GM19438 (cell line): Measurements from ENCODE around the gene GRK3.
"Not testable (repeated sequence)": the region's sequence is repeated elsewhere in the genome, so short reads cannot be mapped to it uniquely, and the experiment has no call there.

Experiments
- ATAC-seq: cut with Tn5 transposase; IDR thresholded peaks from one replicate; pipeline ENCODE4 v1.9.1; 2021; ENCODE audit warnings: low read depth; ENCODE audit not compliant: unreplicated experiment

The GRK3 gene

GRCh38 chr22:25694196-25694907 lies 129.9 kb downstream of the GRK3 start:
- ATAC-seq = no peak

DNA sequence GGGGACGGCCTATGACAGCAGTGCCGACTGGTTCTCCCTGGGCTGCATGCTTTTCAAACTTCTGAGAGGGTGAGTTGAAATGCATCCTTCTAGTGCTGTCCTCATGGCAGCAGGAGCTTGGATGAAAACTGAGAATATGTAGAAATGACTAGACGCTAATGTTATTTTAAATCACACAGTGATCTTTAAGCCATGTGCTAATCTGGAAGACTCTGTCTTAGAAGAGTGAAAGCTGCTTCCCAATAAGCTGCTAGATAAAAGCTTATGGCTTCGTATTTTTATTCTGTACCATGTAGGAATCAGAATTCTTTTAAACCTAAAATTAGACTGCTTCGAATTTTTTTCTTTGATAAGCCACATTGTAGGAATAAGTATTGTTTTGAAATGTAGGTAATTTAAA lies 130.7 kb downstream of the GRK3 start:
- ATAC-seq = no peak

DNA sequence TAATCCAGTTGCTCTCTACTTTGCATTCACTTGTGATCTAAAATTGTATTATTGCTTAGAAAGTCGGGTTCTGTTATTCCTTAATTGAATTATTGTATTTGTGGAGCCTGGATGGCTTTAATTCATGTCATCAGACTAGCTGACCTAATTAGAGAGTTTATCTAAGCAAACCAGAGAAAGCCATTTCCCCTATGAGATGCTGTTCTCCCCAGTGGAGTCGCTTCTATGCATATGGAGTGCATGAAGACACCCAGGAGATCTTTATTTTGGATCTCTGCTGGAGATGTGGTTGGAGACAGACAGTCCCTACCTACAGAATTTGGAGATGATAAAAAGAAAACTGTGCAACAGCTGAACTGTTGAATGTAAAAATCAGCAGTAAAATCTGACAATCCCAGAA lies 132.3 kb downstream of the GRK3 start:
- no peak for ATAC-seq

GRCh38 chr22:25697181-25697664 lies 132.7 kb downstream of the GRK3 start:
- no peak for ATAC-seq

DNA sequence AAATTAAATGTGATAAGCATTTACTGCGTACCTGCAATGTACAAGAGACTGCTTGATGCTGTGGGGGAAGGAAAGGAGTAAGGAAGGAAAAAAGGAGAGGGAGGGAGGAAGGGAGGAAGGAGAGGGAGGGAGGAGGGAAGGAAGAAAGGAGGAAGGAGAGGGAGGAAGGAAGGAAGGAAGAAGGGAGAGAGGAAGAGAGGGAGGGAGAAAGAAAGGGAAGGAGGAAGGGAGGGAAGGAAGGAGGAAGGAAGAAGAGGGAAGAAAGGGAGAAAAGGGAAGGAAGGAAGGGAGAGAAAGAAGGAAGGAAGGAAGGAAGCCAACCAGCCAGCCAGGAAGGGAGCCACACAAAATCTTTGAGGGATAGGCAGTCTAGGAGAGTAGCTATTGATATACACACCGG lies 133.5 kb downstream of the GRK3 start:
- ATAC-seq = no peak

DNA sequence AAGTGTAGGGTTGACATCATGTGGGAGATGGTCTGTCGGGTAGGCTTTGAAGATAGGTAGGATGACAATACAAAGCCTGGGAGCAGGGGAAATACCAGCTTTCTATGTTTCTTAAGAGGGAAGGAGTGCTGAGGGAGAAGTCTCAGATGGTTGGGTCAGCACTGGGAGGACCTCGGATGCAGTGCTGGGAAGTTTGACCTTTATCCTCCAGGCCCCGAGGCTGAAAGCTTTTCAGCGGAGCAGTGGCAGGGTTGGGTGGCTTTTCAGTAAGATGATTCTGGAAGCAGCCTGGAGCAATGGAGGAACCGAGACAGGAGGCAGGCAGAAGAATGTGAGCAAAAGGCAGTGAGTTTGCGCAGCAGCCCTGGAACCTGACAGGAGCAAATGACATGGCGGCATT lies 134.0 kb downstream of the GRK3 start:
- no peak for ATAC-seq

- no peak for ATAC-seq
These were observed 134.5 kb downstream of the GRK3 start for GRCh38 chr22:25698978-25699377.

DNA sequence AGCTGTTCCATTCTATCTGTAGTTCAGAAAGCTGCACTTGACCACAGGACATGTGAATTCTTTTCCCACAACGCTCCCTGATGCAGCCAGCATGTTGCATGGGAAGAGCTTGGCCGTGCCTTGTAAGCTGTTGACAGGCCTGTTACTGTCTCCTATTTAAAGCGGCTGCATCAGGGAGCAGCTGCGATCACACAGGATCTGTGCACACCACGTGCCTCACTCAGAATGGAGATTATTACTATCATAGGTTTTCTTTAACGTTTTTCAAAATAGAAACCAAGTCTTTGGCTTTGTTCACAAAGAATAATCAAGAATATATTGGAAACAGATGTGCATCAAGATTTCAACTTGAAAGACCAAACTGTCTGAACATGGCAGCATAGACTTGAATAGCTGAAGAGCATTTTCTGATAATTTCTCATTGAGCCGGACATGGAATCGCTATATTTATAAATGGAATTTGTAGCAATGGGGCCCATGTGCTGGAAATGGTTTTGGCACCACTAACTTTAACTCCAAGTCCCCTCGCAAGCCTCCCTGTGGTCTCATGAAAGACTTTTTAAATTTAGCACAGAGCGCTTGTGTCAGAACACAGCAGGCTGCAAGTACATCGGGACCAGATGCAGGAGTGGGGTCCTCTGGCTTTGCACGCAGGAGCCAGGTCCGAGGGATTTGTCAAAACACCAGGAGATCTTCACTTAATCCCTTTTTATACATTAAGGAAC lies 136.7 kb downstream of the GRK3 start:
- ATAC-seq = no peak

DNA sequence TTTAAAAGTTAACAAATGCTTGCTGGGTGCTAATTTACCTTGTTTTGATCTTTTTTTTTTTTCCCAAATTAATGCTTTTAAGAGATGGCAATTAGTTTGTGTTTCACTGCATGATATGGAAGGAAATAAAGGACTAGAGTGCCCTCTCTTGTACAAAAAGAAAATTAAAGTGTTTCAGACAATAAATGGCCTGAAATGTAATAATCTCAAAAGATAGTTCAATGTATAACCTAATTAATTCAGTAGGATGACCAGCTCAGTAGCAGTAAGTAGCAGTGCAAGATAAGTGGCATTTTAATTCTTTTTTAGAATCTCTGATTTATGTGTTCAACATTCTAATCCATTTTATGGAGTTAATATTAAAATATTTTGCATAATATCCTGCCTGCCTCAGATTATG lies 137.6 kb downstream of the GRK3 start:
- ATAC-seq = no peak

DNA sequence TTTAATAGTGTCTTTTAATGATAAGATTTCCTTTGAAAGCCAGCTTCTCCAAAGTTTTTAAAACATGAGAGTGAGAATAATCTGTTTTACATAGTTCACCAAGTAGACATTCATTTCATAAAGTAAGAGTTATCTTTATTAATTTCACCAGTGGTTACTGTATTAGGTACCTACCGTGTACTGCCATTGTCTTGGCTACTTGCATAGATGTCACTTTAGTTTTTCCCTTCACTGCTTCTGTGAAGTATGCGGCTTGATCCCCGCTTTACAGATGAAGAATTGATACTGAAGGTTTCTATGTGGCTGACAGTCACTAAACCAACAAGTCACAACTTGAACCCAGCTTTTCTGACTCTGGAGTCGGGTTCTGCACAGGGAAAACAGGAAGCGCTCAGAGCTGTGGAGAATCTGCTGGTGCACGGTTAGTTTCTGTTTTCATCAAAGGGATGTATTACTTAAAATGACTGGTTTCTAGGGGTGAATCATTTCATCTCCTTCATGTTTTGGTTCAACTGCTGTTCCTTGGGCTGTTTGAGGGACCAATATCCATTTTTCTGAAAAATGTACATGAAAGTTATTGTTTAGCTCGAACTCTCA lies 138.2 kb downstream of the GRK3 start:
- no peak for ATAC-seq

- no peak for ATAC-seq
These were observed 140.2 kb downstream of the GRK3 start for GRCh38 chr22:25704701-25705100.

DNA sequence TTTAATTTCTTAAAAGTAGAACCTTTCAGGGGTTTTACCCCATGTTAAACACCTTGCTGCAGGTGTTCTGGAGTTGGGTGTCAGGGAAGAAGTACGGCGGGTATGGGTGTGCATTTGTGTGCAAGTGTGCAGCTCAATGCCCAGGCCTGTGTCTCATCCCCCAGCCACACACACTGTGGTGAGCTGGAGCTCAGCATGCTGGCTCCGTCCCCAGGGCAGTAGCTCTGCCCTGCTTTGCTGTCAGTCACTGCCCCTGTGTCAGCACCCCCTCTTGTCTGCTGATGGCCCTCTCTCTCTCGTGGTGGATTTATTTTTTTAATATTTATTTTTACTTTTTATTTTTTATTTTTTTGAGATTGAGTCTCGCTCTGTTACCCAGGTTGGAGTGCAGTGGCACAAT lies 141.7 kb downstream of the GRK3 start:
- ATAC-seq = no peak

DNA sequence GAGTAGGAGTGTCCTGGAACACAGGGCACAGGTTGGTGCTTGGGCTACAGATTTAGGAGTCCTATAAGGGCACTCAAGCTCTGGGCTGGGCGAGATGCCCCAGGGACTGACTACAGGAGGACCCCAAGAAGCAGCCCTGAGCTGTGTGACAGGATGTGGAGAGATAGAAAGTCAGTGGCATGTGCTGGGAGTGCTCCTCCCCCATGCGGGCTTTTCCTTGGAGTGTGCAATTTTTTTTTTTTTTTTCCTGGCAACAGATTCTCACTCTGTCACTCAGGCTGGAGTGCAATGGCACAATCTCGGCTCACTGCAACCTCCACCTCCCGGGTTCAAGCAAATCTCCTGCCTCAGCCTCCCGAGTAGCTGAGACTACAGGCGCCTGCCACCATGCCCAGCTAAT lies 144.0 kb downstream of the GRK3 start:
- not testable (repeated sequence) for ATAC-seq

DNA sequence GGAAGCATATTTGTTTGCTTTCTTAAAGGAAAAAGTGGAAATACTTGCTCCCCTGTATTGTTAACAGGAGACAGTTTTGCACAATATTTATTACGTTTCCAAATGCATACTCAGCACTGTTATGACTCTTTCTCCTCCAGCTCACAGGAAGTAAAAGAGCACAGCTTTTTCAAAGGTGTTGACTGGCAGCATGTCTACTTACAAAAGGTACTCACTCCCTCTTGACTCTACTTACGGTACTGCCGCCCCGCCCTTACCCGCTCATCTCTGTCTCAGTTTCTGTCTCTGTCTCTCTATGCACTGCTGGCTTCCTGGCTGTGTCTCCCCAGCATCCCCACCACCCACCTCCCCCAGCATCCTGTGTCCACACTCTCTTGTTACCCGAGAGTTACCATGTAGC lies 145.3 kb downstream of the GRK3 start:
- no peak for ATAC-seq

- ATAC-seq = no peak
These were observed 146.0 kb downstream of the GRK3 start for GRCh38 chr22:25710501-25710900.

DNA sequence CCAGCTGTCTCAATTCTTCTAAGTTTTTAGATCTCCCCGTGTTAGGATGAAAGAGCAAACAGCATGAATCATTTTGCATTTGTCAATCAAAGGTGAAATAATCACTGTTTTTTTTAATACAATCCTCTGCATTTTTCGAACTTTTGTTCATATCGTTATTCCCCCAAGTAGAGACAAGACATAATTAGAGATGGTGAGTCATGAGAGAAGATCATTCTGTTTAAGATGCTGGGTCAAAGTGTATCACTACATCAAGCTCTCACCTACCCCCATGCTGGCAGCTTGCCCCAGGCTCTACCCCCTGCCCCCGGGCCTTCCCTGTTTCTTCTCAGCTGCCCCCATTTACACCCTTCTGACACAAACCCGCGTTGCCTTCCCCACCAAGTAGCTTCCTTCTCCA lies 147.0 kb downstream of the GRK3 start:
- ATAC-seq = no peak

DNA sequence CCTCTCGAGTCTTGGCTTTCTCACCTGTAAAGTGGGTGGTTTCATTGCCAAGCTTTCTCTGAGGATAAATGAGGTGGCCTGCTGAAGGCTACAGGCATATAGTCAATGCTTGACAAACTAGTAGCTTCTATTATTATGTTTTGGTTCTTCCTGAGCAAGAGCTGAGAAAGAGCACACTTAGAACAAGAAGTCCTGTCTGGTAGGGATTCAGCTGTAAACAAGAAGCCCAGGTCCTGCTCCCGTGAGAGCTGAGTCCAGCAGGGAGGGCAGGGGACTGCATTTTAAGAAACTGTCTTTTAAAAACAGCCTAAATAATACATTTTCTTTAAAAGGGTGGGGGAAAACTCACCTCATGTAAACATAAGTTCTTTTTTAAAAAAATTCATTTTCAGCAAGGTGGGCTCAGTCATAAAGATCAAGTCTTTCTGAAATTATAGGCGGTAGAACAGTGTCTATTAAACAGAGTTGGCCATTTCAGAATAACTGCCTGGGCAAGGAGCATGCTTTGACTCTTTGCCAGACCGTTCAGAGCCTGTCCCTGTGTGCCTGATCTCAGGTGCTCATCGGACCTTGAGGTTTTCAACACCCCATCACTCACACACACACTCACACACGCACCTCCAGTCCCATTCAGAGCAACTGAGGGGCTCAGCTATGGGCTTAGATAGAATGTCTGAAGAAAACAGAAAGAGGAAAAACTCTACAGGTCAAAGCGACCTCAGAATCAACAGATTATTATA lies 148.4 kb downstream of the GRK3 start:
- ATAC-seq = no peak

DNA sequence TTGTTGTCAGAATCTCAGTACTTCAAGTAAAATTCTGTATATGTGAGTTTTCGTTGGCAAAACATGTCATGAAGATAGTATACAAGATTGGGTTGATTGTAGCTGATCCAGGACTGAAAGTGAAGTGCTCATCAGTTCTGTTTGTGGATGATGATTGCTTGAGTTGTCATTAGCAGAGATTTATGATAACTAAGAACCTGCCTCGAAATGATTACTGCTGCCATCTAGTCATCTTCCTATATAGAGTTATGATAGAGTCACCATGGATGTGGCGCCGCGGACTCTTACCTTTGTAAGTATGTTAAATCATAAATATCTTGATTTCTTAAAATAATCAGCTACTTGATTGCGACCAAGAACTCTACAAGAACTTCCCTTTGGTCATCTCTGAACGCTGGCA lies 149.6 kb downstream of the GRK3 start:
- no peak for ATAC-seq

DNA sequence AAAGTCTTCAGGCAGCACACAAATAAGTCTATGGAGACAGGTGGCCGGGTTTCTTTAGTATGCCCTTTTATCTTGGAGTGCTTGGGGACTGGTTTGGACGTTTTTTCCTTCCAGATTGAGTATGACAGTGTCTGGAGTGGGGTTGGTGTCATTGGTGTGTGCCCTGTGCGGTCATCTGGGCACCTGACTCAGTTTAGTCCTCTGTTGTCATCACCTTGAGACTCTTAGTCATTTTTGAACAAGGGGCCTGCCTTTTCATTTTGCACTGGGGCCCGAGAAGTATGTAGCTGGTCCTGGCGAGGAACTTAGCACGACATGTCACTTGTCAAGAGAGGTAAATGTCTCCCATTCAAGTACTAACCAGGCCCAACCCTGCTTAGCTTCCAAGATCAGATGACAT lies 150.3 kb downstream of the GRK3 start:
- no peak for ATAC-seq

- no peak for ATAC-seq
These were observed 152.2 kb downstream of the GRK3 start for GRCh38 chr22:25716637-25717036.
